Thyroid gland (tissue), 4 donors: ENCODE results near the gene COQ8A.

Experiments used
- CTCF ChIP-seq, 6 experiments: fragments of 200-600 bp in 3 of 6; fragments of 450-650 bp in 3 of 6; sonication (generic) in 3 of 6; IDR thresholded peaks; one replicate each; pipeline ENCODE4 v1.5.1; 2016 to 2019; ENCODE audit warnings: antibody characterized with exemption in 6 of 6, mild to moderate bottlenecking in 2 of 6, inconsistent platforms in 1 of 6, moderate library complexity in 1 of 6
- POLR2A ChIP-seq, 2 donors: fragments of 450-650 bp; IDR thresholded peaks; one replicate each; pipeline ENCODE4 v1.6.1; 2017; ENCODE audit warnings: antibody characterized with exemption in 2 of 2, mild to moderate bottlenecking in 2 of 2, moderate library complexity in 1 of 2

GRCh38 chr1:226989085-226989920 lies 49.2 kb downstream of the COQ8A start:
- TF ChIP-seq CTCF (IDR thresholded peaks at IDR 0.05) (no peak), POLR2A (IDR thresholded peaks at IDR 0.05) (no peak)
